ENCODE data around the gene MYO1C.

DNA sequence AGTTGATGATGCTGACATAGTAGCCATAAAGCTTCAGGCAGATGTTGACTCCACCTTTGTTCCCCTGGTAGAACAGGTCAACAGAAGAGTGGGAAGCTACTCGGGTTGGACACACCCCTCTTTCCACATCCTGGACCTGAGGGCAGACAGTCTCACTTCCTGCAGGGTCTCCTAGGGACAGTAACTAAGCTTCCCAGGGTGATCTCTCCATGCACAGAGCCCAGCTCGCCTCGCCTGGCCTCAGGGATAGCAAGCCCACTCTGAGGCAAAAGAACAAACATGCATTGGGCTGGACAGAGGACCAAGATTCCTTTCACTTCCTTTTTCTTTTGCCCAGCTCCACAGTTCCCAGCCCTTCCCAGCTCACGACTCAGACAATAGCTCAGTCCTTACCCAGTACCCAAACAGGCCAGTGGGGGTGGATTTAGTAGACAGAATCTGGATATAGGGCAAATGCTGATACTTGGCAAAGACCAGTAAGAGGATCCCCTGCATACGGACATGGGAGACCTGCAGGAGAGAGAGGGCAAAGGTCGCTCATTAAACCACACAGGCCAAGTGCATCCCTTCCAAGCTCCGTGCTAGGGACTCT, 16.9 kb upstream of the MYO1C start:
- TF ChIP-seq PPARA (CRISPR knock-in tag; IDR thresholded peaks at IDR 0.05; ENCODE audit: borderline replicate concordance) (no peak), ARNTL (CRISPR knock-in tag; IDR thresholded peaks at IDR 0.05; ENCODE audit: borderline replicate concordance, low read depth) (no peak), ZNF70 (CRISPR knock-in tag; IDR thresholded peaks at IDR 0.05) (no peak), GLIS3 (CRISPR knock-in tag; IDR thresholded peaks at IDR 0.05) (no peak), ZFP3 (CRISPR knock-in tag; IDR thresholded peaks at IDR 0.05) (no peak), ZFP30 (CRISPR knock-in tag; IDR thresholded peaks at IDR 0.05) (no peak), TOX (CRISPR knock-in tag; IDR thresholded peaks at IDR 0.05; ENCODE audit: borderline replicate concordance) (no peak), ESRRG (CRISPR knock-in tag; IDR thresholded peaks at IDR 0.05) (no peak)
- TF ChIP-seq, protein P1, sequence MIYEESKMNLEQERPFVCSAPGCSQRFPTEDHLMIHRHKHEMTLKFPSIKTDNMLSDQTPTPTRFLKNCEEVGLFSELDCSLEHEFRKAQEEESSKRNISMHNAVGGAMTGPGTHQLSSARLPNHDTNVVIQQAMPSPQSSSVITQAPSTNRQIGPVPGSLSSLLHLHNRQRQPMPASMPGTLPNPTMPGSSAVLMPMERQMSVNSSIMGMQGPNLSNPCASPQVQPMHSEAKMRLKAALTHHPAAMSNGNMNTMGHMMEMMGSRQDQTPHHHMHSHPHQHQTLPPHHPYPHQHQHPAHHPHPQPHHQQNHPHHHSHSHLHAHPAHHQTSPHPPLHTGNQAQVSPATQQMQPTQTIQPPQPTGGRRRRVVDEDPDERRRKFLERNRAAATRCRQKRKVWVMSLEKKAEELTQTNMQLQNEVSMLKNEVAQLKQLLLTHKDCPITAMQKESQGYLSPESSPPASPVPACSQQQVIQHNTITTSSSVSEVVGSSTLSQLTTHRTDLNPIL (CRISPR knock-in tag; IDR thresholded peaks at IDR 0.05; ENCODE audit: low read depth) = no peak

All from SK-N-SH treated with all-trans-retinoic acid at 6 μM for 48 hours (cell line).